Measurements from ENCODE around the gene TRIM51.
"Not testable (repeated sequence)": the region's sequence is repeated elsewhere in the genome, so short reads cannot be mapped to it uniquely, and the experiment has no call there.

TRIM51 gene

GRCh38 chr11:55882997-55883396 is at the start of gene TRIM51:
Gene TRIM51 (plus strand): TSS chr11:55883297. CDS start chr11:55885429, 2,132 bp downstream.
- DNase-seq = not testable (repeated sequence)

GRCh38 chr11:55838452-55838851 is 44.6 kb upstream of the TRIM51 start, which contains the start of gene OR5D16:
Gene OR5D16 (plus strand): TSS chr11:55838752. CDS start chr11:55838752, 0 bp downstream.
- no peak for DNase-seq

GRCh38 chr11:55847453-55847852 is 35.6 kb upstream of the TRIM51 start:
- DNase-seq = no peak

- no peak for DNase-seq
Measured at GRCh38 chr11:55849037-55849436, 34.1 kb upstream of the TRIM51 start.

GRCh38 chr11:55852141-55852540 is 31.0 kb upstream of the TRIM51 start:
- no peak for DNase-seq

- DNase-seq = no peak
Measured at GRCh38 chr11:55854704-55855103, 28.4 kb upstream of the TRIM51 start.

- DNase-seq = not testable (repeated sequence)
Measured at GRCh38 chr11:55867354-55867753, 15.7 kb upstream of the TRIM51 start.

GRCh38 chr11:55872731-55873130 is 10.4 kb upstream of the TRIM51 start:
- not testable (repeated sequence) for DNase-seq

GRCh38 chr11:55873146-55873545 is 10.0 kb upstream of the TRIM51 start:
- not testable (repeated sequence) for DNase-seq

GRCh38 chr11:55884995-55885394 is 1.9 kb downstream of the TRIM51 start:
- not testable (repeated sequence) for DNase-seq

GRCh38 chr11:55885481-55885880 is 2.4 kb downstream of the TRIM51 start:
- not testable (repeated sequence) for DNase-seq

GRCh38 chr11:55895216-55895615 is 12.1 kb downstream of the TRIM51 start:
- DNase-seq = no peak

- no peak for DNase-seq
Measured at GRCh38 chr11:55902308-55902707, 19.2 kb downstream of the TRIM51 start.

- DNase-seq = no peak
Measured at GRCh38 chr11:55914482-55914881, 31.4 kb downstream of the TRIM51 start, which contains the start of gene OR5W2. Gene OR5W2 (minus strand): TSS chr11:55914582. CDS start chr11:55914582, 0 bp downstream.

- no peak for DNase-seq
Measured at GRCh38 chr11:55920537-55920936, 37.4 kb downstream of the TRIM51 start.

- no peak for DNase-seq
Measured at GRCh38 chr11:55936300-55936699, 53.2 kb downstream of the TRIM51 start, which contains the start of gene OR5I1. Gene OR5I1 (minus strand): TSS chr11:55936400. CDS start chr11:55936400, 0 bp downstream.

Data from activated T-cell treated with anti-CD3 and anti-CD28 coated beads, Interleukin-2, amount 50 U/mL, for 48 hours (primary cell).